Activated CD4-positive, alpha-beta memory T cell treated with anti-CD3 and anti-CD28 coated beads, Interleukin-2, amount 10 ng/mL, durations not matched to agents 7 days and 5 days (primary cell): Measurements from ENCODE around the gene ALAD. TPM values are rescaled to one million over a fixed set of nuclear protein-coding genes. Genes with fewer than 3 reads are reported as not detected.

ENCODE experiments used
- total RNA-seq, 2 experiments: library from RNA; stranded (reverse); gene quantifications; one replicate each; pipeline ENCODE4 v1.2.3, GENCODE V29; 2021

Gene ALAD
- total RNA-seq, 2 experiments from 2014 or later: 25.1 to 29.0 TPM

Other genes with a start within 250 kb of the ALAD start
- 10 to 100 TPM; 34.9 to 38.2 TPM for gene FKBP15, start 180.0 kb downstream of the ALAD start, total RNA-seq
- 10 to 100 TPM in 1 of 2 experiments, 1 to 10 TPM in 1; 9.2 to 10.0 TPM for gene SLC31A1, start 179.7 kb downstream of the ALAD start, total RNA-seq
- 10 to 100 TPM; 34.3 to 38.5 TPM for gene CDC26, start 125.7 kb downstream of the ALAD start, total RNA-seq
- gene PRPF4, start 125.6 kb downstream of the ALAD start, total RNA-seq: 10 to 100 TPM; 27.7 to 28.2 TPM
- gene RNF183, start 97.9 kb downstream of the ALAD start, total RNA-seq: under 1 TPM; 0.23 to 0.40 TPM
- 1 to 10 TPM in 1 of 2 experiments, under 1 TPM in 1; 0.85 to 1.4 TPM for gene WDR31, start 61.0 kb downstream of the ALAD start, total RNA-seq
- 1 to 10 TPM; 7.1 to 7.3 TPM for gene BSPRY, start 51.7 kb downstream of the ALAD start, total RNA-seq
- gene HDHD3, start 24.3 kb downstream of the ALAD start, total RNA-seq: 10 to 100 TPM; 16.1 to 16.5 TPM
- gene POLE3, start 9.4 kb upstream of the ALAD start, total RNA-seq: 10 to 100 TPM; 52.5 to 55.8 TPM
- gene C9orf43, start 9.5 kb upstream of the ALAD start, total RNA-seq: under 1 TPM; 0.40 TPM
- gene RGS3, start 62.4 kb upstream of the ALAD start, total RNA-seq: 10 to 100 TPM; 22.7 to 24.0 TPM